ENCODE data around the gene PVALB.

The PVALB gene

DNA sequence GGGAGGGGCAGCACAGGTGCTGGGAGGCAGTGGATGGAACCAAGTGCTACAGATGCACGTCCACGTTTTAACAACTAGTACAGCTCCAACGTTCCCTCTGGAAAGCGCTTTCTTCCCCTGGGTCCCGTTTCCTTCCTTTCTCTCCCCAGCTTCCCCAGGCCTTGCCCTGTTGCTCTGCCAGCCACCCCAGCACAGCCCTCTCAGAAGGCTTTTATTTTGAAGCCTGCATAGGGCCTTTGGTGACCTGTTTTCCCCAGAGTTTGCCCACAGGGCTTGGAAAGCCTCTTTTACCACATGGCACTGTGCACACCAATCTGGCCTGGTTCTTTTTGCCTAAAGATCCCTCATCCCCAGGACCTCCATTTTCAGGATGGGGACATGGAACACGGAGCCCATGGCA, 30.1 kb upstream of the PVALB start:
- H3K4me3 ChIP-seq (replicated peaks; ENCODE audit: insufficient read depth, low read length) = no peak overlapping the region
- no peak overlapping the region for H3K27ac ChIP-seq (replicated peaks)
- no peak for DNase-seq (ENCODE audit: low read depth in 1 of 2, low spot score in 1 of 2)
- TF ChIP-seq REST (IDR thresholded peaks at IDR 0.05; ENCODE audit: insufficient replicate concordance, low read depth) (no peak), GABPA (IDR thresholded peaks at IDR 0.05; ENCODE audit: low read depth) (no peak), SPI1 (IDR thresholded peaks at IDR 0.05; ENCODE audit: borderline replicate concordance, low read depth) (no peak), POLR2AphosphoS5 (IDR thresholded peaks at IDR 0.05; ENCODE audit: low read depth) (no peak), CTCF (IDR thresholded peaks at IDR 0.05; ENCODE audit: insufficient read depth, low read length) (no peak)
- H3K27me3 ChIP-seq (ENCODE audit: insufficient read depth, poor library complexity, severe bottlenecking) = no peaks in the 10 kb centered on the region

DNA sequence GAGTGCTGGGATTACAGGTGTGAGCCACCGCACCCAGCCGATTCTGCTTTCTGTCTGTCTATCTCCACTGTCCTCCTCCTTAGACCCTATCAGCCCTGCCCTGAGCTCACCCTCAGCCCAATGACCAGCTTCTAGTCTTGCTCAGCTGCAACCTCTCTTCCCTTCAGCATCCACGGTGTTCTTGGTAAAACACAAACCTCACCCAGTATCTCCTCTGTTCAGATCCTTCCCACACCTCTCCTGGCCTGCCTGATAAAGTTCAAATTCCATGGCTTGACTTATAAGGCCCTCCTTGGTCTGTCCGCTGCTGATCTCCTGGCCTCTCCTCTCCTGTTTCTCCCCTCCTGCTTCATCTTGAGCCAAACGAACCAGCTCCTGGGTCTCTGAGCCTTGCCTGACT, 29.4 kb upstream of the PVALB start:
- no peak for TF ChIP-seq GABPA (IDR thresholded peaks at IDR 0.05; ENCODE audit: low read depth)
- no peak for TF ChIP-seq SPI1 (IDR thresholded peaks at IDR 0.05; ENCODE audit: borderline replicate concordance, low read depth)
- no peak for TF ChIP-seq CTCF (IDR thresholded peaks at IDR 0.05; ENCODE audit: insufficient read depth, low read length)
- no peak for TF ChIP-seq POLR2AphosphoS5 (IDR thresholded peaks at IDR 0.05; ENCODE audit: low read depth)
- TF ChIP-seq REST (IDR thresholded peaks at IDR 0.05; ENCODE audit: insufficient replicate concordance, low read depth) = no peak
- H3K27ac ChIP-seq (replicated peaks) = no peak overlapping the region
- DNase-seq (ENCODE audit: low read depth in 1 of 2, low spot score in 1 of 2) = no peak
- no peaks in the 10 kb centered on the region for H3K27me3 ChIP-seq (ENCODE audit: insufficient read depth, poor library complexity, severe bottlenecking)
- no peak overlapping the region for H3K4me3 ChIP-seq (replicated peaks; ENCODE audit: insufficient read depth, low read length)

GRCh38 chr22:36840106-36840505, 23.3 kb upstream of the PVALB start:
- no peak overlapping the region for H3K27ac ChIP-seq (replicated peaks)
- no peaks in the 10 kb centered on the region for H3K27me3 ChIP-seq (ENCODE audit: insufficient read depth, poor library complexity, severe bottlenecking)

More at GRCh38 chr22:36840106-36840505, 23.3 kb upstream of the PVALB start:
- TF ChIP-seq REST (IDR thresholded peaks at IDR 0.05; ENCODE audit: insufficient replicate concordance, low read depth) (no peak), CTCF (IDR thresholded peaks at IDR 0.05; ENCODE audit: insufficient read depth, low read length) (no peak), POLR2AphosphoS5 (IDR thresholded peaks at IDR 0.05; ENCODE audit: low read depth) (no peak), GABPA (IDR thresholded peaks at IDR 0.05; ENCODE audit: low read depth) (no peak)
- DNase-seq (ENCODE audit: low read depth in 1 of 2, low spot score in 1 of 2) = no peak
- no peak overlapping the region for H3K4me3 ChIP-seq (replicated peaks; ENCODE audit: insufficient read depth, low read length)

Data from HL-60 (cell line).